ENCODE data around the gene MSL3B.
A peak's percentile ranks its signal among the peaks of the same experiment; 100 is the strongest.

Gene MSL3B

DNA sequence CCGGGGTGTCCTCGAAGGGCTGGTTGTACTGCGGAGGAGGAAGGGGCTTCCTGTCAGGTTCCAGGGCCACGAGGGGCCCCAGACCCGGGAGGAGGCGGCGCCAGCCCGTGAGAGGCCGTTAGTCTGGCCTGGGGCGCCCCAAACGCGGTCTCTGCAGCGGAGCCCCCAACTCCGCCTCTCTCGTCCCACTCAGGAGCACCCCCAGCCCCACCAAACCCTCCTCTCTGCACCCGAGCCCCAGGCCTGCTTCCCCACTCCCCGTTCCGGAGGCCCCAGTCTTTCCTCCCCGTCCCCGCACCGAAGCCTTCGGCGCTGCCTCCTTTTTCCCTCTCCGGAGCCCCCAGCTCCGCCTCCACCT lies 14.3 kb downstream of the MSL3B start:
- peak overlapping the region; percentile 95 for H3K4me3 ChIP-seq (ENCODE audit: low read depth, low read length)

DNA sequence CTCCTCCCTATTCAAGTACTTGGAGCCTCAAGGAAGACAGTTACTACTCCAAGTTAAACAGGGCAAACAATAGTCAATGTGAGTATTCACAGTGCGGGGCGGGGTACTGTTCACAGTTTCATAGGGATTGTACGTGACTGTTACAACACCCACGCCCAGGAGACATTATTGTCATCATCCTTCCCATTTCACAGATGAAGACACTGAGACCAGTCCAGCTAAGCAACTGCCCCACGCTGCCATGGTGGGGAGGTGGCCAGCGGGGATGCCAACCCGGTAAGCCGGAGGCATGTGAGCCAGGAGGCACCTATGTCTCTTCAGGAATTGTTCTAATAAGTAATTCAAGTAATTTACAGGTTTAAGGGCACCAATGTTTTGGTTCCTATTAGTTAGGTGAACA lies 14.8 kb downstream of the MSL3B start:
- H3K4me3 ChIP-seq (ENCODE audit: low read depth, low read length) = peak overlapping the region; percentile 95

DNA sequence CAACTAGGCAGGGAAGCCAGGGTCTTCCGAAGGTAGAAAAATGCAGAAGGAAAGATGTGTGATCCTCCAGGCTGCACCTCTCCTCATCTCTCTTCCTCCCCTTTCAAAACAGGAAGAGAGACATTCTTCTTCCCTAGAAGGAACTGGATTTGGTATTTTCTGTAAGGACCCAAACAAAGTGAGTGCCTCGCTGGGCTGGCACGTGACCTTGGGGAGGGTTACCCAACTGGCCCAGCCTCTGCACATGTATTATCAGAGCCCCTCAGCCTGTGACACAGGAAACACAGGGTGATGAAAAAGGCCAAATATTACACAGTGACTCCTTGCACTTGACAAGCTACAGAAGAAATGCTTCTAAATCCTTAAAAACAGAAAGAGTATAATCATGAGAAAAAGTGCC lies 16.1 kb downstream of the MSL3B start:
- no peak overlapping the region for H3K4me3 ChIP-seq (ENCODE audit: low read depth, low read length)

DNA sequence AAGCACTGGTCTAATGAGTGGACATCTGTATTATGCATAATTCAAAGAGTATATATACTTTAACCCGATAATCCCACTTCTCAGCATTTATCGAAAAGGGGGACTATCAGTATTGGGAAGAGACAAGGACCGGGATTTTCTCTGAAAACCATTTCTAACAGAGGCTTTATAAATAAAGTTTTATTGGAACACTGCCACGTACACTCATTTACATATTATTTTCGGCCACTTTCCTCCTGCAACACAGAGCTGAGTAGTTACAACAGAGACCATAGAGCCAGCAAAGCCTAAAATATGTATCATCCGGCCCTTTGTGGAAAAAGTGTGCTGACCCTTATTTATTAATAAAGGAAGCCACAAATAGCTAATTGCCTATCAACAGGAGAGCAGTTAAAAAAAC lies 17.0 kb downstream of the MSL3B start:
- no peak overlapping the region for H3K4me3 ChIP-seq (ENCODE audit: low read depth, low read length)

DNA sequence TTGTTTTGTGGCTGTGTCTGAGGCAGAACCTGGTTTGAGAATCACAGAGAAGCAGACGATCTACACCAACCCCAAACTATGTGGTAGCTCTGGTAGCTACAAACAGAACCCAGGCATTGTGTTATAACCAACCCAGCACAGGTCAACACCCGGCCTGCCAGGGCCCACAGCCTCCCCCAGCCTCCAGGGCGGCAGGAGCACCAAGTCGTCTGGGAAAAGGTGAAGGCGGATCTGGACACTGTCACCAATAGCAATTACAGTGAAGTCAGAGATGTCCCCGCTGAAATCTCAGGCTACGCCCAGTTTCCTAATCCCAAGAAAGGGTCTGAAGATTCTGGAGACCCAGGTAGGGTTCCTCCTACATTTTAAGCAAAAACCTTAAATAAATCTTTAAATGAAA lies 17.4 kb downstream of the MSL3B start:
- H3K4me3 ChIP-seq (ENCODE audit: low read depth, low read length) = no peak overlapping the region

DNA sequence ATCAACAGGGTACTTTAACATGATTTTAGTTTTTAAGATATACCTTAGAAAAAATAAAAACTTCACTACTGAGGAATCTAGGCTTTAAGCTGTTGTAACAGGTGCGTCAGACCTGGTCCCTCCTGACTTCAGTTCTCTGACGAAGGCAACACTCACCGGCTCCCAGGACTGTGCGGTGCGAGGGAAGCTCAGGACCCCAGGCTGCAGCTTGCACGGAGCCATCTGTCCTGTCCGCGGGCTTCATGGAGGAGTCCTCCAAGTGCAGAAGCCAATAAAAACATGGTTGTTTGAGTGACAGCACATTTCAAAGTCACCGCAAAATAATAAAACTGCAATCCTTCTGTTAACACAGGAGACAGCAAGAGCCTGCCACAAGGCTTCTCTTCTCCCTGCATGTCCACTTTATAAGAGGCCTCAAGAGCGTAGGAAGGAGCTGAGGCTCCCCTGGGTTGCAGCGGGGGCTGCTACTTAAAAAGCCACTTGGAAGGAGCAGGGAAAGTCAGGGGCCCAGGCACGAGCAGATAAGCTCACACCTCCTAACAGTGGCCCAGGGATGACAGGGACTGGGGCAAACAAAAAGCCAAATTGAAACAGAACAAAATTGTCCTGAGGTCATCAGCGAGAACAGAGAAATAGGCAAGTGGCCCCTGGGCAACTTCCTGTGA lies 18.4 kb downstream of the MSL3B start:
- H3K4me3 ChIP-seq (ENCODE audit: low read depth, low read length) = no peak overlapping the region

DNA sequence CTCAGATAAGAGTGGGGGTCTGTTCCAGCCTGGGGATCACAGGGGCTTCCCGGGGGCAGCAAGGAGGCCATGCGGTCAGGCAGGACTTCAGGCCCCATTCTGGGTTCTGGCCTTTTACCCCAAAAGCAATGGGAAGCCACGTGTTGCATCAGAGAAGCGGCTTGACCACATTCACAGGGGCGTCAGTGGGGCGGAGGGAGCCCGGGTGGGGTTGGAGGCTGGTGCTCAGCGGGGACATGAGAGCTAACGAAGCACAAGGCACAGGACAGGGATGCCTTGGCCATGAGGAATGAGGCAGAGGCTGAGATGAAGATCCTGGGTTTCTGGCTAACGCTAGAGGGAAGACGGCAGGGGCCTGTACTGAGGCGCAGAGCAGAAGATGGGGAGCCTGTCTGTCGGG lies 19.9 kb downstream of the MSL3B start:
- no peak overlapping the region for H3K4me3 ChIP-seq (ENCODE audit: low read depth, low read length)

DNA sequence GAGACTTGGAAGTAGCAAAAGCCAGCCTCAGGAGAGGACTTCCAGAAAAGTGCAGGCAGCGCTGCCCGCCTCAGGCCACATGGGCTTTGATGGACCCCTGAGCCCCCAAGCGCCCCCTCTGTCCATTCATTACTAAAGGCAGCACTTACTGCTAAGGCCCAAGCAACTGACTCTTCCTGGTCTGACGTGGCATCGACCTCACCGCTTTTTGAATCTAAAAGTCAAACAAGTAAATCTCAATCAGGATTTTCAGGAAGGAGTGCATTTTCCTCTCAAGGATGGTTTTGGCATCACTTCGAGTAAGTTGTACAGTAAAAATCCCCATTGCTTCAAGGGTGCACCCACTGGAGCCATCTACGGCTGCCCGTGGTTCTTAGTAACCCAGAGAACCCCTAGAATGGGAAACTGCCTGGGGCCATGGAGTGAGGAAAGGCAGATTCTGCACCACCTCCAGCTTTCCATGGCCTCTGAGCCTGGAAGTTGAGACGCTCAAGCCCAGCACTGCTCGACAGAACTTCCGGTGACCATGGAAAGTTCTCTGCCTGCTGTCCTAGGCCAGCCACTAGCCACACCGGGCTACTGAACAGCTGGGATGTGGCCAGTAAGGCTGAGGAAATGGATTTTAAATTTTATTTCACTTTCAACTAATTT lies 20.8 kb downstream of the MSL3B start:
- H3K4me3 ChIP-seq (ENCODE audit: low read depth, low read length) = no peak overlapping the region

DNA sequence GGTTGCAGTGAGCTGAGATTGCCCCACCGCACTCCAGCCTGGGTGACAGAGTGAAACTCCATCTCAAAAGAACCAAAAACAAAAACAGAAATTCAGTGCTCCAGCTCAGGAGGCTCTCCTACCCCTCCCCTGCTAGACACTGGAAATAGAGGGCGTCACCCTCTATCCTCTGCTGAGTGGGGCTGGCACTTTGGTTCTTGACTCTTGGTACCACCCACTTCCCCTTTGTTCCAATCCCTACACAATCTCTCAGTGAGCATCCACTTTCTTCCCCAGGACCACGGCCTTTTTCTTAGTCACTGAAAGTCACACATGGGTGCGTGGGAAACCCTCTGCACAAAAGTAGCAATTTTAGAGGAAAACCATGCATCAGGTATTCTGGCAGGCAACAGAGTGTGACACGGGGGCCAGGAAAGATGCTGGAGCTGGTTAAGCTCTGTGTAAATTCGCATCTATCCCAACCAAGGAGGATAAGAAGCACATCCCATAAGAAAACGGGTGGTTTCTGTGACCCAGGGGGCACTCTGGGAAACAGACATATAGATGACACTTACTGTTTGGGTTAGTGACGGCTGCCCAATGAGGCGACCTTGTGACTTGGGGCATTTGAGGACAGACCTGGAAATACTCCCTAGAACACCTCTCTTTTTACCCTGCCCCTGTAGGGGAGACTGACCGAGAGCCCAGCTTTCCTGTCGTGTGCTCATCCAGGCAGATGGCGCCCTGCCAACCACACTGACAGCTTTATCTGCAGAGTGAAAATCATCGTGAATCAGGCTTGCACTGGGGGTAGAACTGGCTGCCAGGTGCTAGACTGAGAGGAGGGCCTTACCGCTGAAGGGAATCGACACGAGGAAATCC lies 21.6 kb downstream of the MSL3B start:
- H3K4me3 ChIP-seq (ENCODE audit: low read depth, low read length) = no peak overlapping the region

DNA sequence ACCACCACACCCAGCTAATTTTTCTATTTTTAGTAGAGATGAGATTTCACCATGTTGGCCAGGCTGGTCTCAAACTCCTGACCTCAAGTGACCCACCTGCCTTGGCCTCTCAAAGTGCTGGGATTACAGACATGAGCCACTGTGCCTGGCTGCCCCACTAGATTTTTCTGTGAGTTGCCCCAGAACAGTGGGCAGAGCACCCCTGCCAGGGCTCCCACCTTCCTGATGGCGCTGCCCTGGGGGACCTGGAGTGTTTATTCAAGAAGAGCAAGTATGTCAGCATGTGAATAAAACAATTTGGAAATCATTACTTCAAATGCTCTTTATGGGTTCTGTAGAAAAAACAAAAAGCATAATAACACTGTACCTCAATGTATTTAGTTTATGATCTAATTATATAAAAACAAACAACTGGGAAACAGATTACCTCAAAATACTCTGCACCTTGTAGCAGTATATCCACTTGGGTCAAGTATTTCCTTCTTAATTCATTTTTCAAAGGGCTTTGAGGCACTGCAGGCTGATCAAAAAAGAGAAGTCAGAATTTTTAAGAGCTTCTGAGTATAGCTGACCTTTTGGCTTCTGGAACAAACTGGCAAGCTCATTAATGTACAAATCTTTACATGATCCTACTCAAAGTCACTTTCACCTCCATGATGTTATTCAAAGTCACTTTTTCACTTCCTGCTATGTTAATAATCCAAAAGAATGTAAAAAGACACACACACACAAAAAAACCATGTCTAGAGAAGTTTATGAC lies 22.7 kb downstream of the MSL3B start:
- H3K4me3 ChIP-seq (ENCODE audit: low read depth, low read length) = no peak overlapping the region

DNA sequence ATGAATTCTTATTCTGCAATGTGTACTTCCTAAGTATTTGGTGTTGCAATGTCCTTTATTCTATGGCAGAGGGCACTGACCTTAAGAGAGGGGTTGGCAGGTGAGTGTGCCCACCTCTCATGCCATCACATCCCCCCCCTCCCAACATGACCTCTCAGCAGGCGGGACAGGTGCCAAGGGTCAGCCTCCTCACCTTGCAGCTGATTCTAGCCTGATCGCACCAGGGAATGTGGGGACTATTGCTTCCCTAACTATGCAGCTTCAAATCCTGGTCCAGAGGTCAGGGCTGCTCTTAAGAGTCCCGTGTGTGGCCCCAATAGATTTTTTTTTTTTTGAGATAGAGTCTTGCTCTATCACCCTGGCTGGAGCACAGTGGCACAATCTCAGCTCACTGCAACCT lies 23.4 kb downstream of the MSL3B start:
- no peak overlapping the region for H3K4me3 ChIP-seq (ENCODE audit: low read depth, low read length)

DNA sequence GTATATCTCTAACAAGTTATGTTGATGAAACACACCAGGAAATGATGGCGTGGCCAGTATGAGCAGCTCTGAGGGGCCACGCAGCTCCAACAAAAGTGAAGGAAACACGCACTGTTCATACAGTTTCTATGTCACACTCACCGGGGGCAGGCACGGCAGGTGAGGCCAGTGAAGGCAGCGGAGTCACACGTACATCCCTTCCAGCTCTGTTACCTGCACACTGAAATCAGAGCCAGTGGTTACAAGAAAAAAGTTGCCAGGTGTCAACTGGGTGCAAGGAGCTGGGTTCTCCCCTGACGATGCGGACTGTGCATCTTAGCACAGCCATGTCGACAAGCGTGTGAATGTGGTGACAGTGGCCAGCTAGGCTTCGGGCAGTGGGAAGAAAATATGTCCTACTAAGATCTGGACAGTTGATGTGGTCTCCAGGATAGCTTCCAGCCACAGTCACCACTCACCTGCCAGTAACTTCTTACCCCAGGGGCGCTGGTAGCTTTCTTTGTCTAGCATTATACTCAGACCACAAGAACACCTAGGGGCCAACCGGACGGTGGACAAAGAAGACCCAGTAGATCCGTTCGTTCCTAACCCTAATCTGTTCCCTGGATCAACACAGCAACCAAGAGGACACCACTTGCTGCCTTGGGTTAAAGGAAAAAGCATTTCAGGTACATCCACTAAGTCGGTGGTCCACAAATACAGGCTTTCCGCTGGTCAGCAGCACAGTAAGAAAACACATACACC lies 23.9 kb downstream of the MSL3B start:
- H3K4me3 ChIP-seq (ENCODE audit: low read depth, low read length) = no peak overlapping the region

DNA sequence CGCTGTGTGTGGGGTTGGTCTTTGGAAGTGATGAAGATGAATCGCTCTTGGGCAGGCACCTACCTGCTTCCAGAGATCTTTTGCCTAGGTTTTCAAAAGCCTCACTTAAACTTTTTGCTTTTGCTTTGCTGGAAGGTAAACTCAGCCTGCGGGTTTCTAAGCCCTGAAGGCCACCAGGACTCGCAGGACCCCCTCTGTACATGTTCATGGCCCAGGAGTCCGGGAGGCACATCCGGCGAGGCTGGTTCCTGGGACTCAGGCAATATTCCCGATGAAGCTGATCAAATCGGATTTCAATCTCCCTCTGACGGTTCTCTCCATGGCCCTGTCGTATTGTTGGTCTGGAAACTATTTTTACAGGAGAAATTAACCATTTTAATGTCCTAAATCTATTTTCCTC lies 27.0 kb downstream of the MSL3B start:
- no peak overlapping the region for H3K4me3 ChIP-seq (ENCODE audit: low read depth, low read length)

DNA sequence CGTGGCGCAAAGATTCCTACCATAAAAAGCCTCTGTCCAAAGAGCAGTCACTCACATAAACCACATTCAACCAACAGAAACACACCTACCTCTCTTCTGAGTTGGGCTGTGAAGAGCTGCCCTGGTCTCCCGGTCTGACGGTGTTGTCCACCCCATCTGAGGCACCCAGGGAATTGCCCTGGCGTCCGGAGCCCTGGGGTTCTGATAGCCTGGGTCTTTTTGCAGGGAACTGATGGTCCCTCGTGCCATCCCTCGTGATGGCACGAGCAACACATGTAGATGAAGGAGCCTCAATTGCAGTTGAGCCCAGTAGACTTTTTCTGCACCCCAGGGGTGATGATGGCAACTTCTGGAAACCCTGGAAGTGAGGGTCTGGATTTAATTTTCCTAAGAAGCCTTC lies 27.7 kb downstream of the MSL3B start:
- H3K4me3 ChIP-seq (ENCODE audit: low read depth, low read length) = no peak overlapping the region

DNA sequence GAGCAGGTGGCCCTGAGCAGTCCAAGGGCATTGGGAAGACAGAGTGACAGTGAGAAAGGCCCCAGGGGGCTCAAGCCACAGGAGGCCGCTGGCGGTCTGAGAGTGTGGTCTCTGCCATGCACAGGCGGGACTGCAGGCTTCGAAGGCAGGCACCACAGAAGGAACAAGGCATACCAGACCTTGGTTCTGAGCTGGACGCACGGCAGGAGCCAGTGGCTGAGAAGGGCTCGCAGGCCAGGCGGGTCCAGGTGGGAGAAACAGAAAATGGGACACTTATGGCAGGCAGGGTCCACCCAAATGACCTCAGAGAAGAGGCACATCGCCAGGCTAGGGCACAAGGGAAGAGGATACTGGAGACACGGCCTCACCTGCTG lies 28.8 kb downstream of the MSL3B start:
- H3K4me3 ChIP-seq (ENCODE audit: low read depth, low read length) = no peak overlapping the region

DNA sequence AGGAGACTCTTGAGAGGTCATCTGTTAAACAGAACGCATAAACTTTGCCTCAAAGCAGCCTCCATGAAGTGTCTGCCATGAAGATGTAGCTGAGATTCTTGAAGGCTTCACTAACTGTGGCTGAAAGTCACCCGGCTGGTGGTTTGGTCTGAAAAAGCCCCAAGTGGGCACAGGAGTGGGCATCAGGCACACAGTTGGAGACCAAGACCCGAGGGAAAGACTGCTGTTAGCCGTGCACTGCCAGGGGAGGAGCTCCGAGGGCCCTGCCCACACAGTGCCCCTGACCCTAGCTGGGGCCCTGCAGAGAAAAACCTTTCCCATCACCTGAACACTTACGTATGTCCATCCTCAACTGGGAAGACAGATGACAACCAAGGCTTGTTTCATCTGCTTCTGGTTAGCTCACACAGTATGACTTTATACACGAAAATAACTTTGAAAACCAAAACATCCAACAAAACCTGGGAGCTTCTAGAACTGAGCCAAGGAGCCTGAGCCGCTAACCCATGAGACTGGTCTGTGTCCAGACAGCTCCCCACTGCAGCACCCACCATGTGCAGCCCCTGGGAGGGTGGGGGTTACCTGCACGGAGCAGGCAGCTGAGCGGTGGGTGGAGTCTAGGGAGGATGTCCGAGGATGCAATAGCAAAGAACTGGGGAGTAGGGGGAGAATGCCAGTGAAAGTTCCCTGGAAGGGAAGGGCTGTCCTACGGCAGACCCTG lies 29.3 kb downstream of the MSL3B start:
- H3K4me3 ChIP-seq (ENCODE audit: low read depth, low read length) = no peak overlapping the region

DNA sequence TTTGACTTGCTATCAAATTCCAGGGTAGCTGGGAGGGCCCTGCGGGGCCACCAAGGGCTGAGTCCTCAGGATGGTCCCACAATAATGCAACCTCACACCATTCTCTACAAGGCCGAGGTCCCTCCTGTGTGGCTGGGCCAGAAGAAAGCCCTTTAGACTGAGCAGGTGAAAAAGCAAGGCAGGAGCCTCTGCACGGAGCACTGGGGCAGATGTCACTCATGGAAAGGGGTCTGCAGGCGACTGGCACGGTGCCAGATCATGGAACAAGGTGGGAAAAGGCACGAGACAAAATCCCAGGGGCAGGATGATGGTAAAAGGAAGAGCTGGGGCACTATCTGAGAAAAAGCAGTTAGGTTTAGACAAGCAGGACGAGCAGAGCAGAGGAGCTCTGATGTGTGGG lies 29.9 kb downstream of the MSL3B start:
- H3K4me3 ChIP-seq (ENCODE audit: low read depth, low read length) = no peak overlapping the region

DNA sequence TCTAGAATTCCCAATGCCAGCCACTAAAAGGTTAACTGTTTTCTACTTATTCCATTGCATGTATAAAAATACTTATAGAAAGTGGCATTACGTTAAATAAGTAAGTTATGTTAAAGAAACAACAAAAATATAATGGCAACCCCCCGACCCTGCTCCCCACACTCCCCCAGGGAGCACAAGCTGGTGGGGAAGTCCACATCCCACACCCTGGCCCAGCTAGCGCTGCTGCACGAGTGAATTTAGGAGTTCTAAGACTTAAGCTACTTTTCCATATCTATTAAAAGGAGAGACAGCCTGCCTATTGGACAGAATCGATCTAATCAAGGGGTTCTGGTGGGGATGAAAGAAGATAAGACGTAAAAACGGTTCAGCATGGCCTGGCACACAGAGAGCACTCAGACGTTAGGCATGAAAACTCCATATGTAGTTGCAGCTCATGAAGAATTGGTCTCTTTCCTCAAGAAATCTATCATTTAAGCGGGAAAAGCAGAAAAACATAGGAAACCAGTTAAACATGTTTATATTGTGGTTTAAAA lies 30.4 kb downstream of the MSL3B start:
- H3K4me3 ChIP-seq (ENCODE audit: low read depth, low read length) = no peak overlapping the region

DNA sequence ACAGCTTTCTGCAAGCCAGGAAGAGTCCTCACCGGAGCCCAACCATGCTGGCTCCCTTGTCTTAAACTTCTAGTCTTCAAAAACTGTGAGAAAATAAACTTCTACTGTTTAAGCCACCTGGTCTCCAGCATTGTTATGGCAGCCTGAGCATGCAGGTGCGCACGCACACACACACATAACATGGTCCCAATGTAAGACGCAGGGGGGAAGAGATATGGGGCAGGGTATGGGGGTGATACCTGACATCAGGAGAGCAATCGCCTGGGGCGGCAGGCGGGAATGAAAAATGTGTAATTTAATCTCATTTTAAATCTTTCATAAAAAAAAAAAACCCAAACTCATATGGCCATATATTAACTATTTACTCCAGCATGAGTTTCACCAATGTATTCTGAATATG lies 31.8 kb downstream of the MSL3B start:
- no peak overlapping the region for H3K4me3 ChIP-seq (ENCODE audit: low read depth, low read length)

Measured in iPS-11a (cell line).